Vagina (tissue), 2 donors: ENCODE results near the gene GNAO1. TPM values are rescaled to one million over a fixed set of nuclear protein-coding genes. Genes with fewer than 3 reads are reported as not detected.
A peak's percentile ranks its signal among the peaks of the same experiment; 100 is the strongest.

ENCODE experiments used
- DNase-seq, 2 donors: peaks; one replicate each; pipeline ENCODE4 v3.0.0-alpha.2; 2017; ENCODE audit errors: extremely low spot score in 2 of 2
- H3K27ac ChIP-seq: fragments of 200-600 bp; sonication (generic); one replicate; pipeline ENCODE4 v1.5.1; 2019
- H3K27me3 ChIP-seq: fragments of 200-600 bp; sonication (generic); one replicate; pipeline ENCODE4 v1.5.1; 2019
- H3K36me3 ChIP-seq, 2 donors: fragments of 200-600 bp; sonication (generic); one replicate each; pipeline ENCODE4 v1.5.1; 2017 to 2019
- H3K4me1 ChIP-seq: fragments of 200-600 bp; sonication (generic); one replicate; pipeline ENCODE4 v1.5.1; 2019
- H3K4me3 ChIP-seq, 2 donors: fragments of 200-600 bp; sonication (generic); 1 replicate in 1 of 2; 2 replicates in 1 of 2; pipeline ENCODE4 v1.5.1; 2016 to 2019
- H3K9me3 ChIP-seq: fragments of 200-600 bp; sonication (generic); one replicate; pipeline ENCODE4 v1.5.1; 2019
- POLR2A ChIP-seq, 2 donors: fragments of 450-650 bp; IDR thresholded peaks; one replicate each; pipeline ENCODE4 v1.6.1; 2017; ENCODE audit warnings: antibody characterized with exemption in 2 of 2, mild to moderate bottlenecking in 2 of 2, moderate library complexity in 2 of 2
- POLR2AphosphoS5 ChIP-seq, 2 donors: sonication (generic); formaldehyde crosslinking; IDR thresholded peaks; one replicate each; pipeline ENCODE4 v1.9.0; 2017; ENCODE audit warnings: antibody characterized with exemption in 2 of 2, mild to moderate bottlenecking in 2 of 2, low read depth in 1 of 2; ENCODE audit not compliant: insufficient read depth in 1 of 2
- intact Hi-C: fragments of 100-400 bp; cut with DNase I; formaldehyde crosslinking; loops from one replicate; pipeline ENCODE4 v1.15.1; 2023
- total RNA-seq: library from RNA; depleted of rRNA; stranded (reverse); fragments of >200 nt; gene quantifications from one replicate; pipeline ENCODE4 v1.2.3, GENCODE V29; 2016
- TF ChIP-seq, protein P1 (sequence below), 3 experiments: fragments of 450-650 bp in 2 of 3; fragments of 200-600 bp in 1 of 3; sonication (generic) in 1 of 3; IDR thresholded peaks; one replicate each; pipeline ENCODE4 v1.5.1; 2017 to 2019; ENCODE audit warnings: antibody characterized with exemption in 3 of 3, mild to moderate bottlenecking in 2 of 3, moderate library complexity in 2 of 3

GNAO1 gene
- total RNA-seq, 1 donor from 2014 or later, result 16.2 TPM

DNA sequence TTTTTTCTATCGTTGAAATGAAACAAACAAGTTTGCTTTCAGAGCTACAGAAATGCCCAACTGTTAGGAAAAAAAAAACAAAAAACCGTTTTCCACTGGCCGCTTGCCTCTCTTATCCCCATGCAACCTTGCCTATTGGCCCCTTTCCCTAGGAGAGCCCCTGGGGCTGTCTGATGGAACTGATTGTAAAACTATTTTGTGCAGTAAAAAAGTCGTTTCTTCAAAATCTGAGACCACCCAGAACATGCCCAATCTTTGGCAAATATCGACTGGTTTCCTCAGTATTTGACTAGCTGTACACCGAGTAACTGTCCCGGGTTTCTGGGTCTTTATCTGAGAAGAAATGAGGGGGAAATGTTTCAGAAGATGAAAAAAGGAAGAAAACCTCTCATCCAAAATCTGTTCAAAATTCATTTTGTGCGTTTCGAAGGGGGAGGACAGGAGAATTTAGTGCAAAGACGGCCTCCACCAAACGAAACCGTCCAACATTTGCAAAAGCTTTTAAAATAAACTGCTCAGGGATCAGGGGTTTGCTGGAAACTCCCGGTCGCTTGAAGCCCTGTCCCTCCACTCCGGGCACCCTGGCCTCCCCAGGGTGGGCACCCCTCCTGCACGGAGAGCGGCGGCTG is 1.1 kb upstream of the GNAO1 start:
- DNase-seq, result no peak
- Histone ChIP-seq H3K9me3 (no peaks in the 10 kb centered on the region), H3K27ac (peak overlapping the region; percentile 86), H3K4me3 (peak overlapping the region; percentile 71 to 81), H3K4me1 (peaks cover 48% of the 10 kb centered on the region), H3K36me3 (no peaks in the 10 kb centered on the region), H3K27me3 (no peaks in the 10 kb centered on the region)
- intact Hi-C loops, result no loop called here
- TF ChIP-seq POLR2A (IDR thresholded peaks at IDR 0.05) (no peak), POLR2AphosphoS5 (IDR thresholded peaks at IDR 0.05; ENCODE audit: insufficient read depth in 1 of 2, low read depth in 1 of 2) (no peak)
- TF ChIP-seq, protein P1, sequence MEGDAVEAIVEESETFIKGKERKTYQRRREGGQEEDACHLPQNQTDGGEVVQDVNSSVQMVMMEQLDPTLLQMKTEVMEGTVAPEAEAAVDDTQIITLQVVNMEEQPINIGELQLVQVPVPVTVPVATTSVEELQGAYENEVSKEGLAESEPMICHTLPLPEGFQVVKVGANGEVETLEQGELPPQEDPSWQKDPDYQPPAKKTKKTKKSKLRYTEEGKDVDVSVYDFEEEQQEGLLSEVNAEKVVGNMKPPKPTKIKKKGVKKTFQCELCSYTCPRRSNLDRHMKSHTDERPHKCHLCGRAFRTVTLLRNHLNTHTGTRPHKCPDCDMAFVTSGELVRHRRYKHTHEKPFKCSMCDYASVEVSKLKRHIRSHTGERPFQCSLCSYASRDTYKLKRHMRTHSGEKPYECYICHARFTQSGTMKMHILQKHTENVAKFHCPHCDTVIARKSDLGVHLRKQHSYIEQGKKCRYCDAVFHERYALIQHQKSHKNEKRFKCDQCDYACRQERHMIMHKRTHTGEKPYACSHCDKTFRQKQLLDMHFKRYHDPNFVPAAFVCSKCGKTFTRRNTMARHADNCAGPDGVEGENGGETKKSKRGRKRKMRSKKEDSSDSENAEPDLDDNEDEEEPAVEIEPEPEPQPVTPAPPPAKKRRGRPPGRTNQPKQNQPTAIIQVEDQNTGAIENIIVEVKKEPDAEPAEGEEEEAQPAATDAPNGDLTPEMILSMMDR (IDR thresholded peaks at IDR 0.05), result no peak

DNA sequence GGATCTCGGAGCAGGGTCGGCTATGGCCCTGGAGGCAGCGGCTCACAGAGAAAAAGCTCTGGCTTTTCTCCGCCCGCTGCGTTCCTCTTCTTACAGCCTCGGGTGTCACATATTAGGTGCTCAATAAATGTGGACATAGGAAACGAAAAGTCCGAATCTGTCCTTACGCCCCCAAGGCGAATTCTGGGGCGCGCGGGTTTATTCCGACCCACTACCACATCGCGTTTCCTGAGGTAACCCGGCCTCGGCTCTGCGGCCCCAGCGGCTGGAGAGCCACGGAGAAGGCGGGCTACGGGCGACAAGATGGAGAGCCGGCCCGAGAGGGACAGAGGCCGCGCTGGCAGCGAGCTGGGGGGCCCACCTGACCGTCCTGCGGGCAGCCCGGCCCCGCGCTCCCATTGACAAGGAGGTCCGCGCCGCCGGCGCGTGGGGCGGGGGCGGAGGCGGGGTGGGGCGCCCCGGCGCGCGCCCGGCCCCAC is 573 bp upstream of the GNAO1 start:
- H3K9me3 ChIP-seq, result no peaks in the 10 kb centered on the region
- H3K27ac ChIP-seq, result peak overlapping the region; percentile 86
- H3K4me1 ChIP-seq, result peaks cover 48% of the 10 kb centered on the region
- H3K36me3 ChIP-seq, result no peaks in the 10 kb centered on the region
- TF ChIP-seq POLR2A (IDR thresholded peaks at IDR 0.05) (no peak), POLR2AphosphoS5 (IDR thresholded peaks at IDR 0.05; ENCODE audit: insufficient read depth in 1 of 2, low read depth in 1 of 2) (peak in 1 of 2 donors; percentile 43)
- TF ChIP-seq, protein P1 (IDR thresholded peaks at IDR 0.05), result no peak
- no peaks in the 10 kb centered on the region for H3K27me3 ChIP-seq
- H3K4me3 ChIP-seq, result peak overlapping the region; percentile 71 to 81
- intact Hi-C loops, result no loop called here
- no peak for DNase-seq

DNA sequence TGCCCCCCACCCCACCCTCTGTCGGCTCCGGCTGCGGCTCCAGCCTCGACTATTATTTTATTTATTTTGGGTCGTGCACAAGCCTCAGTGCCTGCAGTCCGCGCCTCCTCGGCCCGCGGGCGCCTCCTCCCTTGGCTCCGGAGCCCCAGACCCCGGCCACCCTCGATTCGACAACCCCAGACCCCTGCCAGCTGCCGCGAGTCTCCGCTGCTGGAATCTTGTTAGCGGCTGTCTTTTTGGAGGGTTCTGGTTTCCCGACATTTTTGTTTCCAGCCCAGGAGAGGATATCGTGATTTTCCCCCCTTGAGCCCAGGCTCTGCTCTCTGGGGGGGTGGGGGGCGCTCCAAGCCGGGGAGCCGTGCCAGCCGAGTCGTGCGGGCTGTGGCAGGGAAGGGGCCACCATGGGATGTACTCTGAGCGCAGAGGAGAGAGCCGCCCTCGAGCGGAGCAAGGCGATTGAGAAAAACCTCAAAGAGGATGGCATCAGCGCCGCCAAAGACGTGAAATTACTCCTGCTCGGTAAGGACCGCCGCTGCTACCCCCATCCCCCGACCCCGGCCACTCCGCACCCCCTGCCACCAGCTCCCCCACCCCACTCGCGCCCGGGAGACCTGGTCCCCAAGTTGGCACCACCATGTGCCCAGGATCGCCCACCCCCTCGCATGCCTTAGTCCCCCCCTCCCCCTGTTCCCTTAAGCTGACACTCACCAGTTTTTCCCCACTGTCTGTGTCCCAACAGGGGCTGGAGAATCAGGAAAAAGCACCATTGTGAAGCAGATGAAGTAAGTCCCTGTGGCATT is 746 bp downstream of the GNAO1 start:
- peaks cover 48% of the 10 kb centered on the region for H3K4me1 ChIP-seq

DNA sequence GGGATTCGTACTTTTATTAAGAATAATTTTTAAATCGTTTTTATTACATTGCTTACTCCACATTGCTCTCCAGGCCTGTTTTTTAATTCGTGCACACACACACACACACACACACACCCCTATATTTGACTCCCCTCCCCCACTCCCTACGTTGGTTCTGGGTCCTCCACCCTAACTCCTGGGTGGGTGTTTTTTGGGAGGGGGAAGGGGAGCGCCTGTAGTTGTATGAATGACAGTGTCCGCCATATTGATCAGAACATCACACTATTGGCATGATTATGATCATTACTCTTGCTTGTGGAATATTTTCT is 1.3 kb downstream of the GNAO1 start:
- no peaks in the 10 kb centered on the region for H3K27me3 ChIP-seq
- H3K4me1 ChIP-seq, result peaks cover 48% of the 10 kb centered on the region
- H3K27ac ChIP-seq, result no peak overlapping the region
- no peak for TF ChIP-seq POLR2A (IDR thresholded peaks at IDR 0.05)
- DNase-seq, result no peak
- no peaks in the 10 kb centered on the region for H3K9me3 ChIP-seq
- peak overlapping the region; percentile 70 to 71 for H3K4me3 ChIP-seq
- intact Hi-C loops, result no loop called here
- no peaks in the 10 kb centered on the region for H3K36me3 ChIP-seq

More for the DNA sequence above, 746 bp downstream of the GNAO1 start:
- no peaks in the 10 kb centered on the region for H3K36me3 ChIP-seq
- intact Hi-C loops, result no loop called here
- peak overlapping the region; percentile 79 for H3K27ac ChIP-seq
- TF ChIP-seq, protein P1 (IDR thresholded peaks at IDR 0.05), result no peak
- TF ChIP-seq POLR2A (IDR thresholded peaks at IDR 0.05) (no peak), POLR2AphosphoS5 (IDR thresholded peaks at IDR 0.05; ENCODE audit: insufficient read depth in 1 of 2, low read depth in 1 of 2) (no peak)
- H3K4me3 ChIP-seq, result peak overlapping the region; percentile 70 to 71
- no peaks in the 10 kb centered on the region for H3K9me3 ChIP-seq
- H3K27me3 ChIP-seq, result no peaks in the 10 kb centered on the region
- no peak for DNase-seq

DNA sequence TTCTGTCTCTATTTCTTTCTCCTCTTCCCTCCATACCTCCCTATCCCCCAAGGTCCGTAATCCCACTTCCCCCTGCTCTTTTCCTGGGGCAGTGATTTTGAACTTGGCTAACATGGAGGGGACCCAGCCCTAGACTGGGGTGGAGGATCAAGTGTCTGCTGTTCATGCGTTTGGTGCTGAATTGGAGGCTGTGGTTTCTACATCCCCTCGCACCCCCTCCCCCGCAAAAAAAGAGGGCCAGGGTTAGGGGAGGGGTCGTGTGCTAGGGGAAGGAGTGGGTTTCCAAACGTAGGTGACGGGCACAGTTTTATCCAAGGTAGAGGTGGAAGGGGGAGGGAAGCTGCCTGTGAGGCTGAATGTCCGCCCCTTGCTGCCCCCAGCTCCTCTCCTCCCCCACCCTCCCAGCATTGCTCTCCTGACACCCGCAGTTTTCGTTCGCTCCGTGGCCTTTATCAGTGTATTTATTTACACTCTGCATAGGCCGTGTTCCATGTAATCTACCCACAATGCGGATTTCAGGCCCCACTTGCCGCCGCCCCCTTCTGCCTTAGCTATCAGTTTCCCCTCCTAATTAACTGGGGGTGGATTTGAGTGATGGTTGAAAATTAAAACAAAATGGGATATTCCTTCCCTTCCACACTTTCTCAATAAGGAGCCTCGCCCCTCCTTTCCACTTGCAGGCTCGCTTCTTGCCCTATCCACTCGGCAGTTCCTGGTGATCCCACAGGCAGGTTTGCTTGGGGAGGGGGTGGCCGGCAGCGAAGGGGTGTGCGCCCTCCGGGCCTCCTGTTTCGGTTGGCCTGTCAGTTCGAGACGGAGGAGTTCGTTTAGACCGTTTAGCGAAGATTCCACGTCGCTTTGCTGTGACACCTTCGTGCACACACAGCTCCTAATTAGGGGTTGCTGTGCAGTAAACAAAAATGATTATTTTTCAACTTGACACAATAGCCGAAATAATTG is 2.0 kb downstream of the GNAO1 start:
- intact Hi-C loops, result no loop called here
- no peak for DNase-seq
- peaks cover 48% of the 10 kb centered on the region for H3K4me1 ChIP-seq
- no peaks in the 10 kb centered on the region for H3K9me3 ChIP-seq
- H3K4me3 ChIP-seq, result peak overlapping the region in 1 of 2 donors; percentile 70
- H3K27ac ChIP-seq, result no peak overlapping the region
- TF ChIP-seq POLR2AphosphoS5 (IDR thresholded peaks at IDR 0.05; ENCODE audit: insufficient read depth in 1 of 2, low read depth in 1 of 2) (no peak), POLR2A (IDR thresholded peaks at IDR 0.05) (no peak)
- TF ChIP-seq, protein P1 (IDR thresholded peaks at IDR 0.05), result no peak
- no peaks in the 10 kb centered on the region for H3K36me3 ChIP-seq
- no peaks in the 10 kb centered on the region for H3K27me3 ChIP-seq
